AG20443 (cell line): Measurements from ENCODE around the gene PIGL.
"Not testable (repeated sequence)": the region's sequence is repeated elsewhere in the genome, so short reads cannot be mapped to it uniquely, and the experiment has no call there.

Experiments used
- DNase-seq: peaks from one replicate; pipeline ENCODE4 v3.0.0; 2012; ENCODE audit warnings: low spot score, mixed read lengths

Gene PIGL

DNA sequence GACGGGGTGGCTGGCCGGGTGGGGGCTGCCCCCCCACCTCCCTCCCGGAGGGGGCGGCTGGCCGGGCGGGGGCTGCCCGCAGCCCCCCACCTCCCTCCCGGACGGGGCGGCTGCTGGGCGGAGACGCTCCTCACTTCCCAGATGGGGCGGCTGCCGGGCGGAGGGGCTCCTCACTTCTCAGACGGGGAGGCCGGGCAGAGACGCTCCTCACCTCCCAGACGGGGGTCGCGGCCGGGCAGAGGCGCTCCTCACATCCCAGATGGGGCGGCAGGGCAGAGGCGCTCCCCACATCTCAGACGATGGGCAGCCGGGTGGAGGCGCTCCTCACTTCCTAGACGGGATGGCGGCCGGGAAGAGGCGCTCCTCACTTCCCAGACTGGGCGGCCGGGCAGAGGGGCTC is 95.1 kb downstream of the PIGL start:
- DNase-seq: not testable (repeated sequence)

DNA sequence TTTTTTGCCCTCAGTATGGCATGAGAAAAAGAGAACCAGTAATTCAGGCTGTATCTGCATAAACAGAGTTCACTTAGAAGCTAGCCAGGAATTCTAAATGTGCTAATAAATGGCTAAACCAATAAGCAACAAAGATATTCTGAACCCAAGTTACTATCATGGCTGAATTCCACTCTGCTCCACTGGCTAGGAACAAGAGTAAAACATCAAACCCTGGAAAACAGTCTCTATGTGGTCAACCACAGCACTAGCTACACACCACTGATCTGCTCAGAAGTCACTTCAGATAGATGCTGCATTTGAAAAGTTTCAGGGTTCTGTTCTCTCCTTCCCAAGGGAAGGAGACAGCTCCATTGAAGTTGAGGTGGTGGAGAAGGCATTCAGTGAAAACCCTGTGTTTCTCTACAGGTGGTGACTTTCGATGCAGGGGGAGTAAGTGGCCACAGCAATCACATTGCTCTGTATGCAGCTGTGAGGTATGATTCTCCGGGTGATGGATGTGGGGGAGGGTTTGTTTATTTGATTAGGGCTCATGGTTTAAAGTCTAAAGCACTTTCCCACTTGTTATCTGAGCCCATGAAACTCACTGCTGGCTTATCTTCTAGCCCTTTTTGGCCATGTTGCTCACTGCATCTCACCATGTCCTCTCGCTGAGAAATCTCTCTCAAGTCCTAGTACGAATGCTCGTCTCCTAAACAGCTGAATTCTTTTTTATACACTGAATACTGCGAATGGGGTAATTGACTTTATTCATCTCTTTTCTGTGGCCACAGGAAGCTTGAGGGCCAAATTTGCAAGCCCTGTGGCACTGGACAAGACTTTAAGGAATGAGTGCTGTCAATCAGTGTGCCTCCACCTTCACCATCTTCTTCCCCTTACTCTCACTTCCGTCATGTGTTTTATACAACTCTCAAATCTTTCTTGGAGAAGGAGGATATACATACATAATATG is 96.4 kb downstream of the PIGL start:
- DNase-seq: no peak

DNA sequence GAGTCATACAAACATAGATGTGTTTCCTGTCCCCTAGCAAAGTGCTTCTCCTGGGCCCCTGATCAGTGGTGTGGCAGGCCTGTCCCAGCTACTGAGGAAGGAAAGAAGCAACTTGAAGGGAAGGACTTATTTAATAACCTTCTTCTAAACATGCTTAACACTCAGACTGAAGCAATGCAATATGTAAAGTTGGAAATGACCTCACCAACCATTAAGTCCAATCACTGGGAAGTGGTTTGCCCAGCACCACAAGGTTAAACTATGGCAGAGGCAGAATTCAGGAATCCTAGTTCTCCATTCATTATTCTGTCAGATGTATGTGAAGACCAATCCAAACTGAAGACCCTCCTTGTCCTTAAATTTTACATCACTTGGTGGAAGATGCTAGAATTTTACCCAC is 97.2 kb downstream of the PIGL start:
- no peak for DNase-seq

DNA sequence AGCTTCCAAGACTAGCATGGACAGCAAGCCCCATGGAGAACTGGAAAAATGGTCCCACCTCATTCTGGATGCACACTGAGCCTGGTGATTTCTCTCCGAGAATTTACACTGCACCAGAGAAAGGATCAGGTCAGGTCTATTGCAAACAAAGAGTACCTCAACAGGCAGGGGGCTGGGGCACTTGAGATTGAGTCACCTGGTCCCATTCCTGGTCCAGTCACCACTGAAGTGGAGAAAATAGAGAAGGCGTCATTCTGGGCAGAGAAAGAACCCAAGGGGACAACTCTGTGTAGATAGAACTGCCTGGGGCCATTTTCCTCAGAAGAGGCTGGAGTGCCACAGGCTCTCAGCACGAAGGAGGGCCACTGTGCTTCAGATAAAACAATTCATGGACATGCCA is 97.8 kb downstream of the PIGL start:
- DNase-seq: no peak

DNA sequence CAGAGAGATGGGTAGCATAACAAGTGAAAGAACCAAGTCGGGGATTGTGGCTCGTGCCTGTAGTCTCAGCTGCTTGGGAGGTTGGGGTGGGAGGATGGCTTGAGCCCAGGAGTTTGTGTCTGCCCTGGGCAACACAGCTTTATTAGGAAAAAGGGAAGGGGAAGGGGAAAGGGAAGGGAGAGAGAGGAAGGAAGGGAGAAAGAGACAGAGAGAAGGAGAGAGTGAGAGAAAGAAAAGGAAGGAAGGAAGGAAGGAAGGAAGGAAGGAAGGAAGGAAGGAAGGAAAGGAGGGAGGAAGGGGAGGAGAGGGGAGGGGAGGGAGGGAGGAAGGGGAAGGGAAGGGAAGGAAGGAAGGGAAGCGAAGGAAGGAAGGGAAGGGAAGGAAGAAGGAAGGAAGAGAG is 103.0 kb downstream of the PIGL start:
- DNase-seq: no peak

DNA sequence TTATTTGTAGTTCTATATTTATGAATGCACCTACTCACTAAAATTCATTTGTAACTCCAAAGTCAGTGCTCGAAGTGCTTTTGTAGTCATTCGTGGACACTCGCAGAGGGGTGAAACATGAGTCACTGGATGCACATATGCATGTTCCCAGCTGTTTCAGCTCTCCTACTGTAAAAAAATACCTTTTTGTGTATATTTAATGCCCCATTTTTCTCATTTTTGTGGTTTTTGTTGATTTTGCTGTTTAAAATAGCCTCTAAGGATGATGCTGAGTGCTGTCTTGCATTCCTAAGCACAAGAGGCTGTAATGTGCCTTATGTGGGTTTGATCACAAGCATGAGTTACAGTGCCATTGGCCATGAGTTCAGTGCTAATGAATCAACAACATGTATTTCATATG is 105.6 kb downstream of the PIGL start:
- DNase-seq: peak; percentile 23

DNA sequence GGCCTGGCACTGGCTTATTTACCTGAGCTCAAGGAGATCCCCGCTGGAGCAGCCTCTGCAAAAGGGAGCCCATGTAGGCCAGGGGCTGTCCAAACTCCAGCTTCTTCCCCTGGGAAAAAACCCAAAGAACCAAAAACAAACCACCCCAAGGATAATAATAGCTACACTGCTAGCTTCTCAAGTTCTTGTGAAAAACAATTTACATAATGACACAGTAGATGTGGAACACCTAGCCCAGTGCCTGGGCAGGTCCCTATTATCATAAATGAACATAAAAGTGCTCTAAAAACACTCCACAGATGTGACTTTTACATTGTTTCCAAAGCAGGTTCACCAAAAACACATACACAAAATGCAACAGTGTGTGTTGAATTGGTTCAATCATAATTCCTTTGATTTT is 109.0 kb downstream of the PIGL start:
- DNase-seq: peak; percentile 0

DNA sequence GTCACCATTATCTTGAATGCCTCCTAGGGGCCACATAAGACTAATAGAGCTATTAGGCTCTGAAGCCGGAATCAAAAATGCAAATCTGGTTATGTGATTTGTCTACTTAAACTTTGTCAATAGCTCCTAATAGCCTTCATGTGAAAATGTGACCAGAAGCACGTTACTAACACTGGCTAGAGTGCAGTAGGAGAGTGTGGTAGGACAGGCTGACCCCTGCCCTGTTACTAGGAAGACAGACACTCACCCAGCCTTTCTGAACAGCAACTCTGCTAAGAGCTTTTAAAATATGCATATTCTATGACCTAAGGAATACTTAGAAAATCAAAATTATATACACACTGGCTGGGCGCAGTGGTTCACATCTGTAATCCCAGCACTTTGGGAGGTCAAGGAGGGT is 110.0 kb downstream of the PIGL start:
- DNase-seq: no peak

DNA sequence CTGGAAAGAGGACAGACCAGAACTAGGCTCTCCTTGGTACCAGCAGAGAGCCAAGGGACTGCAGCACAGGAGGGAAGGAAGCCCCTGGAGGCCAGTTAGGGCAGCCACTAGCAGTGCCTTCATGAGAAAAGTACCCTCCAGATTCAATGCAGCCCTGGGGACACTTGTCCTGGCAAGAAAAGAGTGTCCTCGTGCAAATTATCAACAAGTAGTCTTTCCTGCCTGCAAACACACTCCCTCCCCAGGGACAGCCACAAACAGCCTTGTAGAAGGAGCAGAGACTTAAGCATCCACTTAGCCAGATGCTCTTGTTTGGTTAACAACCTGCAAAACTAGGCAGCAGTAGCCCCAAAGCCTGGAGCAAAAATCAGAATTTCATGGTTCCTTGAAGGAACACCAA is 112.0 kb downstream of the PIGL start:
- DNase-seq: peak; percentile 20

DNA sequence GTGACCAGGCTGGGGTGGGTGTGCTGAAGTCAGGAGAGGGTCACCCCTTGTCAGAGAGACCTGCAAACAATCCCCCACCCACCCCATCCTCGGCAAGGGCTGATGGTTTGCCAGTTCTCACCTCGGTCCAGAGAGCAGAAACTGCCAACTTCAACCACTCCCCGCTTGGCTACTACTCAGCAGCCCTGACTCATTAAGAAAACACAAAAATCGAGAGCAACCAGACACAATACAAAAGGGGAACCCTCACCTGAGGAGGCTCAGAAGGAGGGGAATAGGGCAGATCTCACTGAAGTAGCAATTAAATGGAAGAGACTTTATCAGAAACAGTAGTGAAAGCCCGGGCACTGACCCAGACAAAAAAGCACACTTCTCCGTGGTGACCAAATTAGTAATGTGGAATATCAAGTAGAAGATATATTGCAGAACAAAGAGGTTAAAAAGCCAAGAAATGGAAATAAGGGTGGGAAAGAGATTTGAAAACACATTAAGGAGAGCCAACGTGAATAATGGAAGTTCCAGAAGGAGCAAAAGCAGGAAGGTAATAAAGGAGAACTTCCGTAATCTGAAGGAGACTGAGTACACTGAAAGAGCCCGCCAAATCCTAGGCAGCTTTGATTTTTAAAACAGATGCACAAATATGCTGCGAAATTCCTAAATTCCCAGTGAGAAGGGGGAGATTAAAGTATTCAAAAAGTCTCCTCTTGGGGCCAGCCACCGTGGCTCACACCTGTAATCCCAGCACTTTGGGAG is 112.7 kb downstream of the PIGL start:
- peak; percentile 71 for DNase-seq

DNA sequence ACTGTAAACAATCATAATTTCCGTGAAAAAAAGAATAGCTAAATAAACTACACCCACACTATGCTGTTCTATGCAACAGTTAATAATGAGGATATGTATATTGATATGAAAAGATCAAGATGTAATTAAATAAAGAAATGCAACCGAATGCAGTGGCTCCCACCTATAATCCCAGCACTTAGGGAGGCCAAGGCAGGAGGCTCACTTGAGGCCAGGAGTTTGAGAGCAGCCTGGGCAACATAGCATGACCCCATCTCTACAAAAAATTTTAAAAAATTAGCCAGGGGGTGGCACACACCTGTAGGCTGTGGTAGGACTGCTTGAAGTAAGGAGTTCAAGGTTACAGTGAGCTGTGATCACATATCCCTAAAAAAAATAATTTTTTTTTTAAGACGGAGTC is 121.4 kb downstream of the PIGL start:
- no peak for DNase-seq

DNA sequence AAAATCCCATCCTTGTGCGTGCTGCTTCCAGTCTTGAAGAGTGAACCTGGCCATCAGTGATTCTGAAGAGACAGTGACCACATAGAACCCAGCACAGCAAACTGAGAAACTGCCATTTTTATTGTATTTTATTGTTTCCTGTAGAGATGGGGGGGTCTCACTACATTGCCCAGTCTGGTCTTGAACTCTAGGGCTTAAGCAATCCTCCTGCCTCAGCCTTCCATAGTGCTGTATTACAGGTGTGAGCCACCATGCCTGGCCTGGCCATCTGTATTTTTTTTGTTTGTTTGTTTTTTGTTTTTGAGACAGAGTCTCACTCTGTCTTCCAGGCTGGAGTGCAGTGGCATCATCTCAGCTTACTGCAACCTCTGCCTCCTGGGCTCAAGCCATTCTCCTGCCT is 122.4 kb downstream of the PIGL start:
- no peak for DNase-seq

DNA sequence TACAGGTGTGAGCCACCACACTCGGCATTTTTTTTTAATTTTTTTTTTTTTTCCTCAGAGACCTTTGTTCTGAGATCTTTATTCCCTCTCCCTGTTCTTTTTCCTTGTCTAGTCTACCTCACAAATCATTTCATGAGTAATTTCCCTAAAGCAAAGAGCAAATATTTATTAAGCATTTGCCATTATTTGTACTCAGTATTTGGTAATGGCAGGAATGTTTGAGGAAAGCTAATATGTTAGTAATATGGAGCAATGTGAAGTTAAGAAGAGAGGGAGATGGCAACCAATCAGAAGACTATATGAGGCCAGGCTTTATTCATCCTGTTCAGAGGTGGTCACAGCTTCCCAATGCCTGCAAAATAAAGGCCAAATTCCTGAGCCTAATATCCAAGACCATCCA is 122.9 kb downstream of the PIGL start:
- DNase-seq: no peak

DNA sequence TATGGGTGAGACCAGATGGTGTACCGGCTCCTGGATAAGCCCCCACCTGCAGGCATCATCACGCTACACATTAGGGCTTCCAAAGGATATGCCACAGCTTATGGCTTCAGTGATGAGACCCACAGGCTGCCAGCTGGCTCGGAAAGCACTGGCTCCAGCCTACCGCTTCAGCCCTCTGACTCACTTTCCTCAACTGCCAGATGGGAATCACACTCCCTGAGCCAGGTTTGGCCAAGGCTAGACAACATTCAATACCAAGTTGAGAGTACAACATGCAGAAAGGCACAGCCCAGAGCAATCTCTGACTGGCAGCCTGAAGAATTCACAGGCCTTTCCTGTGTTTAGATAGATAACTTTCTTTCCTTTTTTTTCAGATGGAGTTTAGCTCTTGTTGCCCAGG is 126.0 kb downstream of the PIGL start:
- peak; percentile 64 for DNase-seq

DNA sequence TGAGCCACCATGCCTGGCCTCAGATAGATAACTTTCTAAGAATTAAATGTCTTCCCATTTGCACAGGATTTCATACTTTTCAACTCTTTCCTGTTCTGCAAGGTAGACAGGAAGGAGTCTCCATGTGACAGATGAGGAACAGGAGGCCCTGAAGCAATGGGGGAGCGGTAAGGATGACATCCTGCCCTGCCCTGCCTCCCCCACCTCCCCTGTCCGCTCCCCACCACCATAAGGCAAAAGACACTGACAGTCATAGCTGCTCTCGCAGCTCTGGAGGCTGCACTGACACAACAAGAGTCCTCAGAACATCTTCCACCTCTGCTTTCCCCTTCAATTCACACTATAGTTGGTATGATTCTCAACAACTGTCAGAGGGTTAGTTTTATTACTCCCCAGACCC is 126.6 kb downstream of the PIGL start:
- no peak for DNase-seq

DNA sequence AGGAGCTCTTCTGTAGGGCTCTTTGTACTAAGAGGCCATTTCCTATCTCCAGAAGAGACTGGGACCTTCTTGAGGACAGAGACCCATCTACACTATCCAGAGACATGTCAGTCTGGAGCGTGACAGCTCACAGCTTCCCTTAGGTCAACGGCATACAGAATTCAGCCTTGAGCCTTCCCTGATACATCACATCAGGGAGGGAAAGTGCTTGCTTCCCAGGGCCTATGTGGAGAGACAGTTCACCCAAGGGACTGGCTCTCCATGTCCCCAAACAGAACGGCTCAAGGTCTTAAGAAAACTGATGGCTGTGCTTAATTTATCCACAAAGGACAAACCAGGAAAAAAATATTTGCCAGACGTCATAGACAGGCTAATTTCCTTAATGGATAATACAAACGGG is 128.6 kb downstream of the PIGL start:
- DNase-seq: no peak

DNA sequence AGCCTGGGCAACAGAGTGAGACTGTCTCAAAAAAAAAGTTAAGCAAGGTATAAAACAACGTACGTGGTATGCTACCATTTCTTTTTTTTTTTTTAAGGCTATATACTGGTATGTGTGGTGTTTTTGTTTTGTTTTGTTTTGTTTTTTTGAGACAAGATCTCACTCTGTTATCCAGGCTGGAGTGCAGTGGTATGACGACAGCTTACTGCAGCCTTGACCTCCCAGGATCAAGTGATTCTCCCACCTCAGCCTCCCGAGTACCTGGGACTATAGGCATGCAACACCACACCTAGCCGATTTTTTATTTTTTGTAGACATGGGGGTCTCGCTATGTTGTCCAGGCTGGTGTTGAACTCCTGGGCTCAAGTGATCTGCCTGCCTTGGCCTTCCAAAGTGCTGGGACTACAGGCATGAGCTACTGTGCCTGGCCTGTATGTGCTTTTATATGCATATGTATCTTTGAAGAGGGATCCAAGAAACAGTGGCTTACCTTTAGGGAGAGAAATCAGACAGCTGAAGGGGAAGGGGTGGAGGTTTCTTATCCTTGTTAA is 129.8 kb downstream of the PIGL start:
- no peak for DNase-seq

DNA sequence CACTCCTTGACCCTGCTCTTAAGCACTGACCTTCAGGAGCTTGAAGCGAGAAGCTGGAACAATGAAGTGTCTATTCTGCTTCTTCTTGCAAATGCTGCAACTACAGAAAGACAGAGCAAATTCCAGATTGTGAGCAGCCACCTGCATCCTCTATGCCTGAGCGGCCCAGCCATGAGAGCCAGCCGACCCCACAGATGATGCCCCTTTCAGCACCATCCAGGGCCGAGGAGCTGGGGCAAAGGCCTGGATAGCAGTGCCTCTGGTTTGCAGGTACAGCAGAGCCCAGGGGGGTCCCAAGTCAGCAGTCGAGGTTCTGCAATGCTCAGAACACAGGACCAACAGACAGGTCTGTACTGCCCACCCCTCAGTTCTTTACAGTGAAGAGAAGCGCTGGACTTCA is 131.6 kb downstream of the PIGL start:
- no peak for DNase-seq

DNA sequence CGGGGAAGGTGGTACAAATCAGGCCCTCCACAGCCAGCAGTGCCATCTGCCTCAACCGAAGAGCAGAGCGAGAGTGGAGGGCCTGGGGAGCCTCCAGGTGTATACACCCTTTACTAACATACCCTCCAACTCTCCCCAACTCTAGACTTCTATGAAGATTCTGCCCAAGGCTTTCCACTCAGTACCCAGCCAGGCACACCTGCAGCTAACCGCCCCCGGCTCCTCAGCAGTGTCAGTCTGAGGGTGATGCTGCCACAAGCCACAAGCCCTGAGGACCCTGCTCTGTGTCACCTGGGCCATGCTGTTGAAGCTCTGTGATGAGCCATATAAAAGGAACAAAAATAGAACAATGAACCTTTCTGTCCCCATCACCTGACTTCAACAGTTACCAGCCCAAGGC is 132.4 kb downstream of the PIGL start:
- DNase-seq: no peak

DNA sequence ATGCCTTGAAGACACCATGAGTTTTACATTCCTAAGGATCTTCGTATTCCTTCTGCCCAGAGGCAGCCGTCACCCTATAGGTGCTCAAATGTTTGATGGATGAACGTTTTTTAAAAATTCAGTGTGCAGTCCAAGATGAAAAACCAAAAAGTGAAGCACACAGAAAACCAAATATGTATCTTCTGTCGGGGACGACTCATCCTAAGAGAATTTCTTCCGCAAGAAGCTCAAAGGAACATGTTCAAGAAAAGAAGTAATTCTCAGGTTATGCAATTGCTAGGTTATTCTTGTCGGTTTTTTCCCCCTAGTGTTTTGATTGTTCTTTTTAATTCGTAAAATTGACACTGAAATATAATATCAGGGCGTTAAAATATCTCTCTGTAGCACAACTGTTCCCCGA is 134.8 kb downstream of the PIGL start:
- DNase-seq: peak; percentile 21

DNA sequence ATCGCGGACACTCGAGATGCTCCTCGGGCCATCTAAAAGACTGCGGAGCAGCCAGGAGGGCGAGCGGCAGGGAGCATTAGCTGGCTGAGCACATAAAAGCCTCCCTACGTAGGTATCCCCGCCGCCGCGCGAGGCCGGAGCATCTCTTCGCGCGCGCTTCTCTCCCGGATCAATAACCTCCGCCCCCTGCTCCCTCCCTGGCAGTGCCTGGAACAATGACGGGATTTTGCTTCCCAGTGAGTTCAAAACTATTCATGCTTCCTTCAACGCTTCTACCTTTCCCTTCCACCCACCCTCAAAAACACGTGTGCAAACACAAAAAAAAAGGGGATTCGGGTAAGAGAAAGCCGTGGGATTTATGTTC is 135.3 kb downstream of the PIGL start:
- DNase-seq: peak; percentile 45

DNA sequence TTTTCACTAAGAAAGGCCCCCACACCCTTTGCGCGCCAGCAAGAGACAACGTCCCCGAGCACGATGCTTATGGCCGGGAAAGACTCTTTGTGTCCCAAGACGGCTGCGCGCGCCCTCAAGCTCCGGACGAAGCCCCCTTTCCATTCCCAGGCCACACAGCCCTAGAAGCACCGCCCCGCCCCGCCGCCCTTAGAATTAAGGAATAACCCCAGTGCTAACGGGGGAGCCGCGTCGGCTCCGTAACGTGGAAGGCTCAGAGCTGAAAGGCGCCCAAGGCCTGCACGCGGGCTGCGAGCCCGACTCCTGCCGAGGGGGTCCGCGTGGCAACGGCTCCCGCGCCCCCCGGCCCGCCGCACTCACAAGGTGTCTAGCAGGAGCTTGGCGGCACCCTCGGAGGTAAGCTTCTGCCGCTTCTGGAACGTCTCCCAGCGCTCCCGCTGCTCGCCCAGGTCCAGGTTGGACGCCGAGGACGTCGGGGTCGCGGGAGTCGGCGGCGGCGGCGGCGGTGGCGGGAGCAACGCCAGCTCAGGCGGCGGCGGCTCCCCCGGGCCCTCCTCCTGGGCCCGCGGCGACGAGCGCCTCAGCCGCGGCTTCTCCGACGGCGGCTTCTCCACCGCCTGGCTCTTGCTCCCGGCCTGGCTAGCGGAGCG is 135.8 kb downstream of the PIGL start:
- peak; percentile 43 for DNase-seq
